Mesothelial cell of epicardium (in vitro differentiated cells): ENCODE data around the gene SKAP1. TPM values are rescaled to one million over a fixed set of nuclear protein-coding genes. Genes with fewer than 3 reads are reported as not detected.
"Not testable (repeated sequence)": the region's sequence is repeated elsewhere in the genome, so short reads cannot be mapped to it uniquely, and the experiment has no call there.

Source experiments
- DNase-seq, 2 experiments: peaks; one replicate each; pipeline ENCODE4 v3.0.0; 2021; ENCODE audit warnings: low spot score in 2 of 2; ENCODE audit not compliant: unreplicated experiment in 2 of 2
- H3K27ac Mint-ChIP-seq: 2 replicates; pipeline ENCODE4 v1.8.0; 2021; ENCODE audit warnings: mixed read lengths
- H3K27me3 Mint-ChIP-seq: 2 replicates; pipeline ENCODE4 v1.8.0; 2021; ENCODE audit warnings: low read depth, mixed read lengths
- H3K36me3 Mint-ChIP-seq: 2 replicates; pipeline ENCODE4 v1.8.0; 2021; ENCODE audit warnings: mixed read lengths
- H3K4me1 Mint-ChIP-seq: 2 replicates; pipeline ENCODE4 v1.8.0; 2021; ENCODE audit warnings: mixed read lengths
- H3K4me3 Mint-ChIP-seq: 2 replicates; pipeline ENCODE4 v1.8.0; 2021; ENCODE audit warnings: mild to moderate bottlenecking, moderate library complexity, mixed read lengths
- H3K9me3 Mint-ChIP-seq: 2 replicates; pipeline ENCODE4 v1.8.0; 2021; ENCODE audit warnings: mixed read lengths
- CTCF ChIP-seq: fragments of 200-600 bp; sonication (generic); IDR thresholded peaks from one replicate; pipeline ENCODE4 v1.5.0; 2021; ENCODE audit warnings: antibody characterized with exemption; ENCODE audit not compliant: unreplicated experiment
- total RNA-seq: library from RNA; stranded (reverse); gene quantifications from 3 replicates; pipeline ENCODE4 v1.2.1, GENCODE V29; 2021

The SKAP1 gene
- total RNA-seq, 1 donor from 2014 or later: 3.4 TPM

GRCh38 chr17:48213797-48214196 lies 216.2 kb downstream of the SKAP1 start:
- DNase-seq: no peak
- Mint-ChIP-seq H3K36me3 (no peaks in the 10 kb centered on the region), H3K27me3 (peaks cover 20% of the 10 kb centered on the region), H3K4me3 (no peak overlapping the region), H3K27ac (no peak overlapping the region), H3K4me1 (peaks cover 25% of the 10 kb centered on the region), H3K9me3 (no peaks in the 10 kb centered on the region)
- no peak for TF ChIP-seq CTCF

- no peak for TF ChIP-seq CTCF
- Mint-ChIP-seq H3K4me1 (peaks cover 31% of the 10 kb centered on the region), H3K27me3 (peaks cover 23% of the 10 kb centered on the region), H3K4me3 (no peak overlapping the region), H3K36me3 (no peaks in the 10 kb centered on the region), H3K9me3 (no peaks in the 10 kb centered on the region), H3K27ac (no peak overlapping the region)
- no peak for DNase-seq
Observed at GRCh38 chr17:48211787-48212186, 218.2 kb downstream of the SKAP1 start.

GRCh38 chr17:48211011-48211410 lies 219.0 kb downstream of the SKAP1 start:
- no peak overlapping the region for H3K4me3 Mint-ChIP-seq
- no peak overlapping the region for H3K27ac Mint-ChIP-seq
- no peaks in the 10 kb centered on the region for H3K9me3 Mint-ChIP-seq
- H3K4me1 Mint-ChIP-seq: peaks cover 30% of the 10 kb centered on the region
- H3K36me3 Mint-ChIP-seq: no peaks in the 10 kb centered on the region
- DNase-seq: no peak
- H3K27me3 Mint-ChIP-seq: peaks cover 23% of the 10 kb centered on the region
- TF ChIP-seq CTCF: no peak

- TF ChIP-seq CTCF: no peak
- no peak overlapping the region for H3K27ac Mint-ChIP-seq
- no peak overlapping the region for H3K4me3 Mint-ChIP-seq
- H3K27me3 Mint-ChIP-seq: peaks cover 32% of the 10 kb centered on the region
- no peak for DNase-seq
- H3K36me3 Mint-ChIP-seq: no peaks in the 10 kb centered on the region
- peaks cover 23% of the 10 kb centered on the region for H3K4me1 Mint-ChIP-seq
- no peaks in the 10 kb centered on the region for H3K9me3 Mint-ChIP-seq
Observed at GRCh38 chr17:48209973-48210372, 220.0 kb downstream of the SKAP1 start.

- no peaks in the 10 kb centered on the region for H3K9me3 Mint-ChIP-seq
- H3K4me3 Mint-ChIP-seq: no peak overlapping the region
- DNase-seq: no peak
- H3K4me1 Mint-ChIP-seq: peaks cover 12% of the 10 kb centered on the region
- no peaks in the 10 kb centered on the region for H3K36me3 Mint-ChIP-seq
- peaks cover 43% of the 10 kb centered on the region for H3K27me3 Mint-ChIP-seq
- no peak overlapping the region for H3K27ac Mint-ChIP-seq
- TF ChIP-seq CTCF: no peak
Observed at GRCh38 chr17:48207776-48208544, 222.1 kb downstream of the SKAP1 start.

- not testable (repeated sequence) for H3K4me3 Mint-ChIP-seq, DNase-seq, H3K27ac Mint-ChIP-seq, H3K36me3 Mint-ChIP-seq, H3K9me3 Mint-ChIP-seq
- Mint-ChIP-seq H3K4me1 (peaks cover 12% of the 10 kb centered on the region), H3K27me3 (peaks cover 43% of the 10 kb centered on the region)
Observed at GRCh38 chr17:48207036-48207435, 223.0 kb downstream of the SKAP1 start.
